HepG2 (cell line): ENCODE measurements around the gene NDRG3. TPM values are rescaled to one million over a fixed set of nuclear protein-coding genes. Genes with fewer than 3 reads are reported as not detected.

Source experiments
- ATAC-seq: fragments of 200-7000 bp; cut with Tn5 transposase; 3 replicates; pipeline ENCODE4 v1.9.1; 2020; ENCODE audit warnings: mild to moderate bottlenecking, moderate library complexity
- BruUV-seq: library from RNA; stranded (reverse); fragments of 400-500 nt; replicated peaks from 2 replicates; lab custom pipeline; 2021; lab: Mats Ljungman, UMichigan
- CTCF ChIA-PET: fragments of 300-600 bp; formaldehyde crosslinking; extraction: SDS; loops from one replicate; lab custom pipeline; 2021; ENCODE audit warnings: low total read pairs, inconsistent platforms, low intra/inter-chr PET ratio; lab: Yijun Ruan, JAX
- POLR2A ChIA-PET: fragments of 350-600 bp; sonication (Branson Sonifier 250); formaldehyde crosslinking; loops from one replicate; lab custom pipeline; 2020; ENCODE audit warnings: antibody characterized with exemption, inconsistent platforms; lab: Yijun Ruan, JAX
- DNase-seq: peaks from one replicate; pipeline ENCODE4 v3.0.0-alpha.2; 2015; ENCODE audit warnings: low spot score
- FAIRE-seq: peaks from 3 replicates; lab custom pipeline; 2011; peaks lifted over from hg19 to GRCh38; lab: Jason Lieb, UNC
- H2AFZ ChIP-seq: one replicate; pipeline ENCODE4 v1.6.1; 2011; ENCODE audit warnings: low read length, inconsistent platforms
- H3K27ac ChIP-seq: fragments of 300-600 bp; 3 replicates; pipeline ENCODE4 v1.8.0; 2011; ENCODE audit warnings: mixed run types, mild to moderate bottlenecking, mixed read lengths, low read length, inconsistent platforms; ENCODE audit not compliant: insufficient read depth; ENCODE audit errors: extremely low read length
- H3K27me3 ChIP-seq, 2 experiments: fragments of 200-600 bp in 1 of 2; 2 replicates in 1 of 2; 3 replicates in 1 of 2; pipeline versions ENCODE4 v1.6.0 to v1.8.0; 2011; ENCODE audit warnings: low read length in 2 of 2, mild to moderate bottlenecking in 2 of 2, moderate library complexity in 2 of 2, inconsistent platforms in 1 of 2; ENCODE audit not compliant: insufficient read depth in 2 of 2, control insufficient read depth in 1 of 2
- H3K36me3 ChIP-seq, 2 experiments: fragments of 200-600 bp in 1 of 2; replicated peaks in 1 of 2; 2 replicates in 1 of 2; 3 replicates in 1 of 2; pipeline versions ENCODE4 v1.5.1 to v1.8.0; 2011; ENCODE audit warnings: low read length in 2 of 2, inconsistent platforms in 1 of 2; ENCODE audit not compliant: insufficient read depth in 2 of 2, control insufficient read depth in 1 of 2
- H3K4me1 ChIP-seq: 2 replicates; pipeline ENCODE4 v1.5.1; 2012; ENCODE audit warnings: low read length, inconsistent platforms; ENCODE audit not compliant: insufficient read depth
- H3K4me2 ChIP-seq: 2 replicates; pipeline ENCODE4 v1.6.0; 2011; ENCODE audit warnings: low read depth, low read length, inconsistent platforms
- H3K4me3 ChIP-seq, 3 experiments: fragments of 200-600 bp in 1 of 3; sonication (generic), shearing (Covaris generic) in 1 of 3; replicated peaks in 1 of 3; 2 replicates each; pipeline ENCODE4 v1.5.1; 2011 to 2016; ENCODE audit warnings: low read length in 3 of 3, inconsistent platforms in 2 of 3, low read depth in 2 of 3, mild to moderate bottlenecking in 2 of 3, control low read depth in 1 of 3, mixed read lengths in 1 of 3; ENCODE audit not compliant: insufficient read depth in 1 of 3
- H3K79me2 ChIP-seq: one replicate; pipeline ENCODE4 v1.6.1; 2011; ENCODE audit warnings: low read length, inconsistent platforms; ENCODE audit not compliant: insufficient read depth
- H3K9ac ChIP-seq: 2 replicates; pipeline ENCODE4 v1.6.0; 2011; ENCODE audit warnings: mild to moderate bottlenecking, low read depth, low read length, inconsistent platforms; ENCODE audit not compliant: insufficient read depth
- H3K9me3 ChIP-seq: 2 replicates; pipeline ENCODE4 v1.5.1; 2012; ENCODE audit warnings: mild to moderate bottlenecking, low read length
- H4K20me1 ChIP-seq: 2 replicates; pipeline ENCODE4 v1.6.0; 2011; ENCODE audit warnings: inconsistent platforms, mild to moderate bottlenecking, low read length, moderate library complexity; ENCODE audit not compliant: insufficient read depth
- CEBPB ChIP-seq: IDR thresholded peaks from 2 replicates; pipeline ENCODE4 v1.6.1; 2011; ENCODE audit warnings: low read depth, low read length, improper control_type of control experiment, borderline replicate concordance
- CHD4 ChIP-seq: fragments of 200-600 bp; sonication (generic); IDR thresholded peaks from 2 replicates; pipeline ENCODE4 v1.7.0; 2017; ENCODE audit warnings: mild to moderate bottlenecking, low read length, borderline replicate concordance
- GFI1 ChIP-seq: sonication (generic); formaldehyde crosslinking; IDR thresholded peaks from 2 replicates; pipeline ENCODE4 v1.5.0; 2020; ENCODE audit warnings: missing genetic modification reagents, mild to moderate bottlenecking, borderline replicate concordance
- KLF15 ChIP-seq: sonication (generic); formaldehyde crosslinking; IDR thresholded peaks from 2 replicates; pipeline ENCODE4 v1.8.1; 2023; ENCODE audit warnings: borderline replicate concordance, mild to moderate bottlenecking, inconsistent platforms, missing genetic modification reagents, mixed read lengths
- PHF20 ChIP-seq: sonication (generic); formaldehyde crosslinking; IDR thresholded peaks from 2 replicates; pipeline ENCODE4 v1.5.0; 2020; ENCODE audit warnings: mild to moderate bottlenecking, missing genetic modification reagents
- POGZ ChIP-seq: sonication (generic); formaldehyde crosslinking; IDR thresholded peaks from 2 replicates; pipeline ENCODE4 v1.4.0; 2020; ENCODE audit warnings: mild to moderate bottlenecking, missing genetic modification reagents
- TCF7 ChIP-seq: sonication (generic); IDR thresholded peaks from 2 replicates; pipeline ENCODE4 v1.6.1; 2016; ENCODE audit warnings: antibody characterized with exemption, low read depth
- ZNF768 ChIP-seq: sonication (generic); formaldehyde crosslinking; IDR thresholded peaks from 2 replicates; pipeline ENCODE4 v1.4.0; 2020; ENCODE audit warnings: missing genetic modification reagents
- ZSCAN30 ChIP-seq: sonication (generic); formaldehyde crosslinking; IDR thresholded peaks from 2 replicates; pipeline ENCODE4 v1.5.0; 2020; ENCODE audit warnings: mild to moderate bottlenecking, missing genetic modification reagents
- WGBS: methylation state at CpG from one replicate; pipeline ENCODE4 v1.1.6; 2017; ENCODE audit warnings: low lambda C conversion rate; 5-methylcytosine and 5-hydroxymethylcytosine counted together
- in situ Hi-C: cut with HindIII; loops from 2 replicates; pipeline ENCODE4 v1.10.0; 2017; ENCODE audit warnings: low pct_unique_long_range_greater_than_20kb; ENCODE audit not compliant: extremely low pct_ligation_motif_present
- intact Hi-C: fragments of 100-400 bp; cut with micrococcal nuclease; formaldehyde crosslinking; loops from one replicate; pipeline ENCODE4 v1.10.0; 2022; ENCODE audit not compliant: unreplicated experiment
- polyA plus RNA-seq, 8 experiments: library from polyadenylated mRNA; depleted of rRNA in 3 of 8; stranded (reverse) in 7 of 8; unstranded in 1 of 8; fragments of >200 nt; fragmentation: Illumina TruSeq in 4 of 8; extraction: Trizol in 4 of 8; gene quantifications; 2 replicates each; pipeline versions ENCODE4 v1.2.1 to v1.2.3, GENCODE V29; 2011 to 2016; ENCODE audit warnings: low read depth in 4 of 8, missing spikeins in 1 of 8, mixed read lengths in 1 of 8; ENCODE audit not compliant: insufficient read depth in 1 of 8
- total RNA-seq, 5 experiments: library from RNA; depleted of rRNA; stranded (reverse); fragments of >200 nt; fragmentation: Illumina TruSeq; extraction: Trizol; gene quantifications; 2 replicates each; pipeline ENCODE4 v1.2.3, GENCODE V29; 2016; ENCODE audit warnings: low read depth in 1 of 5
- TF ChIP-seq, protein P1 (sequence below): sonication (generic); formaldehyde crosslinking; IDR thresholded peaks from 2 replicates; pipeline ENCODE4 v1.4.0; 2020; ENCODE audit warnings: mild to moderate bottlenecking, missing genetic modification reagents, borderline replicate concordance
- TF ChIP-seq, protein P2 (sequence below): sonication (generic); formaldehyde crosslinking; IDR thresholded peaks from 2 replicates; pipeline ENCODE4 v1.5.0; 2020; ENCODE audit warnings: mild to moderate bottlenecking, missing genetic modification reagents, borderline replicate concordance
- TF ChIP-seq, protein P3 (sequence below), 2 experiments: sonication (generic) in 1 of 2; formaldehyde crosslinking in 1 of 2; IDR thresholded peaks; 2 replicates each; pipeline versions ENCODE4 v1.6.1 to v1.9.0; 2014 to 2022; ENCODE audit warnings: antibody characterized with exemption in 1 of 2, borderline replicate concordance in 1 of 2, inconsistent platforms in 1 of 2, low read depth in 1 of 2, missing genetic modification reagents in 1 of 2

Gene NDRG3
- total and polyA plus RNA-seq, 2 of the 13 experiments (the other 11 are each of a cell fraction or from before 2014, with no cell fraction given): 36.0 to 40.5 TPM

DNA sequence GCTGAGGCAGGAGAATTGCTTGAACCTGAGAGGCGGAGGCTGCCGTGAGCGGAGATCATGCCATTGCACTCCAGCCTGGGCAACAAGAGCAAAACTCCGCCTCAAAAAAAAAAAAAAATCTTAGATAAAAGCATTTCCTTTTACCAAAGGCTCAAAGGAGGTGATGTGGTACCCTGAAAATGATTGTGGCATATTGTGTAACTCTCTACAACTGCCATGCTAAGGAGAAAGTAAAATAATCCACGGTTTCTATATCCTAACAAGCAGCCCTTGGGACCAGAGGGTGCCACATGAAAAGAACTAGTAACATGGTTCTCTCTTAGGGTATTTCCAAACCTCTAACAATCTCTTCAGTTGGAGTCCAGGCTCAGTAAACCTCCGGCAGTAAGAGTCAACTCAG is 61.1 kb downstream of the NDRG3 start:
- H3K4me3 ChIP-seq: no peak overlapping the region
- H3K4me1 ChIP-seq: no peaks in the 10 kb centered on the region
- CTCF ChIA-PET: no interaction called here
- no peak overlapping the region for H3K4me2 ChIP-seq
- H3K9ac ChIP-seq: no peak overlapping the region
- no peak overlapping the region for H2AFZ ChIP-seq
- H3K27me3 ChIP-seq: no peaks in the 10 kb centered on the region
- H3K79me2 ChIP-seq: no peaks in the 10 kb centered on the region
- no peak overlapping the region for H3K27ac ChIP-seq
- no peaks in the 10 kb centered on the region for H4K20me1 ChIP-seq
- intact Hi-C loops: no loop called here
- BruUV-seq: no TSS peak
- in situ Hi-C loops: no loop called here
- TF ChIP-seq POGZ (CRISPR knock-in tag) (no peak), CEBPB (0 out of 2 replicates have a peak, but pooled peaks have one; percentile 6), KLF15 (CRISPR knock-in tag) (no peak), PHF20 (CRISPR knock-in tag) (no peak), CHD4 (no peak), GFI1 (CRISPR knock-in tag) (no peak), ZSCAN30 (CRISPR knock-in tag) (peak; percentile 28; the same call in 1 of the 2 replicates), ZNF768 (CRISPR knock-in tag) (no peak), TCF7 (no peak)
- TF ChIP-seq, protein P1, sequence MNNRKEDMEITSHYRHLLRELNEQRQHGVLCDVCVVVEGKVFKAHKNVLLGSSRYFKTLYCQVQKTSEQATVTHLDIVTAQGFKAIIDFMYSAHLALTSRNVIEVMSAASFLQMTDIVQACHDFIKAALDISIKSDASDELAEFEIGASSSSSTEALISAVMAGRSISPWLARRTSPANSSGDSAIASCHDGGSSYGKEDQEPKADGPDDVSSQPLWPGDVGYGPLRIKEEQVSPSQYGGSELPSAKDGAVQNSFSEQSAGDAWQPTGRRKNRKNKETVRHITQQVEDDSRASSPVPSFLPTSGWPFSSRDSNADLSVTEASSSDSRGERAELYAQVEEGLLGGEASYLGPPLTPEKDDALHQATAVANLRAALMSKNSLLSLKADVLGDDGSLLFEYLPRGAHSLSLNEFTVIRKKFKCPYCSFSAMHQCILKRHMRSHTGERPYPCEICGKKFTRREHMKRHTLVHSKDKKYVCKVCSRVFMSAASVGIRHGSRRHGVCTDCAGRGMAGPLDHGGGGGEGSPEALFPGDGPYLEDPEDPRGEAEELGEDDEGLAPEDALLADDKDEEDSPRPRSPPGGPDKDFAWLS (CRISPR knock-in tag): no peak
- TF ChIP-seq, protein P2, sequence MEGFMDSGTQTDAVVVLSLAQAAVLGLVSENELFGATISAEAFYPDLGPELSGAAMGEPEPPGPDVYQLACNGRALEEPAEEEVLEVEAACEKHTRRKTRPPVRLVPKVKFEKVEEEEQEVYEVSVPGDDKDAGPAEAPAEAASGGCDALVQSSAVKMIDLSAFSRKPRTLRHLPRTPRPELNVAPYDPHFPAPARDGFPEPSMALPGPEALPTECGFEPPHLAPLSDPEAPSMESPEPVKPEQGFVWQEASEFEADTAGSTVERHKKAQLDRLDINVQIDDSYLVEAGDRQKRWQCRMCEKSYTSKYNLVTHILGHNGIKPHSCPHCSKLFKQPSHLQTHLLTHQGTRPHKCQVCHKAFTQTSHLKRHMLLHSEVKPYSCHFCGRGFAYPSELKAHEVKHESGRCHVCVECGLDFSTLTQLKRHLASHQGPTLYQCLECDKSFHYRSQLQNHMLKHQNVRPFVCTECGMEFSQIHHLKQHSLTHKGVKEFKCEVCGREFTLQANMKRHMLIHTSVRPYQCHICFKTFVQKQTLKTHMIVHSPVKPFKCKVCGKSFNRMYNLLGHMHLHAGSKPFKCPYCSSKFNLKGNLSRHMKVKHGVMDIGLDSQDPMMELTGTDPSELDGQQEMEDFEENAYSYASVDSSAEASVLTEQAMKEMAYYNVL (CRISPR knock-in tag): no peak
- TF ChIP-seq, protein P3, sequence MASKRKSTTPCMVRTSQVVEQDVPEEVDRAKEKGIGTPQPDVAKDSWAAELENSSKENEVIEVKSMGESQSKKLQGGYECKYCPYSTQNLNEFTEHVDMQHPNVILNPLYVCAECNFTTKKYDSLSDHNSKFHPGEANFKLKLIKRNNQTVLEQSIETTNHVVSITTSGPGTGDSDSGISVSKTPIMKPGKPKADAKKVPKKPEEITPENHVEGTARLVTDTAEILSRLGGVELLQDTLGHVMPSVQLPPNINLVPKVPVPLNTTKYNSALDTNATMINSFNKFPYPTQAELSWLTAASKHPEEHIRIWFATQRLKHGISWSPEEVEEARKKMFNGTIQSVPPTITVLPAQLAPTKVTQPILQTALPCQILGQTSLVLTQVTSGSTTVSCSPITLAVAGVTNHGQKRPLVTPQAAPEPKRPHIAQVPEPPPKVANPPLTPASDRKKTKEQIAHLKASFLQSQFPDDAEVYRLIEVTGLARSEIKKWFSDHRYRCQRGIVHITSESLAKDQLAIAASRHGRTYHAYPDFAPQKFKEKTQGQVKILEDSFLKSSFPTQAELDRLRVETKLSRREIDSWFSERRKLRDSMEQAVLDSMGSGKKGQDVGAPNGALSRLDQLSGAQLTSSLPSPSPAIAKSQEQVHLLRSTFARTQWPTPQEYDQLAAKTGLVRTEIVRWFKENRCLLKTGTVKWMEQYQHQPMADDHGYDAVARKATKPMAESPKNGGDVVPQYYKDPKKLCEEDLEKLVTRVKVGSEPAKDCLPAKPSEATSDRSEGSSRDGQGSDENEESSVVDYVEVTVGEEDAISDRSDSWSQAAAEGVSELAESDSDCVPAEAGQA (IDR thresholded peaks at IDR 0.05; ENCODE audit: low read depth): no peak
- TF ChIP-seq, protein P3 (CRISPR knock-in tag; IDR thresholded peaks at IDR 0.05; ENCODE audit: borderline replicate concordance): no peak
- no peak for FAIRE-seq
- 97% methylated on average over 6 of the region's 6 CpGs for WGBS
- POLR2A ChIA-PET: no interaction called here
- ATAC-seq: no peak
- H3K9me3 ChIP-seq: no peaks in the 10 kb centered on the region
- peaks cover 17 to 56% of the 10 kb centered on the region in 2 experiments; a peak in 4 of 5 replicates for H3K36me3 ChIP-seq
- no peak for DNase-seq
